ENCODE measurements around the gene EVPL.

GRCh38 chr17:76048025-76048605 is 21.0 kb upstream of the EVPL start:
- no peak for TF ChIP-seq POLR2A (IDR thresholded peaks at IDR 0.05)
- TF ChIP-seq, protein P1, sequence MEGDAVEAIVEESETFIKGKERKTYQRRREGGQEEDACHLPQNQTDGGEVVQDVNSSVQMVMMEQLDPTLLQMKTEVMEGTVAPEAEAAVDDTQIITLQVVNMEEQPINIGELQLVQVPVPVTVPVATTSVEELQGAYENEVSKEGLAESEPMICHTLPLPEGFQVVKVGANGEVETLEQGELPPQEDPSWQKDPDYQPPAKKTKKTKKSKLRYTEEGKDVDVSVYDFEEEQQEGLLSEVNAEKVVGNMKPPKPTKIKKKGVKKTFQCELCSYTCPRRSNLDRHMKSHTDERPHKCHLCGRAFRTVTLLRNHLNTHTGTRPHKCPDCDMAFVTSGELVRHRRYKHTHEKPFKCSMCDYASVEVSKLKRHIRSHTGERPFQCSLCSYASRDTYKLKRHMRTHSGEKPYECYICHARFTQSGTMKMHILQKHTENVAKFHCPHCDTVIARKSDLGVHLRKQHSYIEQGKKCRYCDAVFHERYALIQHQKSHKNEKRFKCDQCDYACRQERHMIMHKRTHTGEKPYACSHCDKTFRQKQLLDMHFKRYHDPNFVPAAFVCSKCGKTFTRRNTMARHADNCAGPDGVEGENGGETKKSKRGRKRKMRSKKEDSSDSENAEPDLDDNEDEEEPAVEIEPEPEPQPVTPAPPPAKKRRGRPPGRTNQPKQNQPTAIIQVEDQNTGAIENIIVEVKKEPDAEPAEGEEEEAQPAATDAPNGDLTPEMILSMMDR (IDR thresholded peaks at IDR 0.05), result no peak
